ENCODE data around the gene CUL2. TPM values are rescaled to one million over a fixed set of nuclear protein-coding genes. Genes with fewer than 3 reads are reported as not detected.

The CUL2 gene
- total RNA-seq, 1 experiment from 2014 or later: 36.1 TPM

DNA sequence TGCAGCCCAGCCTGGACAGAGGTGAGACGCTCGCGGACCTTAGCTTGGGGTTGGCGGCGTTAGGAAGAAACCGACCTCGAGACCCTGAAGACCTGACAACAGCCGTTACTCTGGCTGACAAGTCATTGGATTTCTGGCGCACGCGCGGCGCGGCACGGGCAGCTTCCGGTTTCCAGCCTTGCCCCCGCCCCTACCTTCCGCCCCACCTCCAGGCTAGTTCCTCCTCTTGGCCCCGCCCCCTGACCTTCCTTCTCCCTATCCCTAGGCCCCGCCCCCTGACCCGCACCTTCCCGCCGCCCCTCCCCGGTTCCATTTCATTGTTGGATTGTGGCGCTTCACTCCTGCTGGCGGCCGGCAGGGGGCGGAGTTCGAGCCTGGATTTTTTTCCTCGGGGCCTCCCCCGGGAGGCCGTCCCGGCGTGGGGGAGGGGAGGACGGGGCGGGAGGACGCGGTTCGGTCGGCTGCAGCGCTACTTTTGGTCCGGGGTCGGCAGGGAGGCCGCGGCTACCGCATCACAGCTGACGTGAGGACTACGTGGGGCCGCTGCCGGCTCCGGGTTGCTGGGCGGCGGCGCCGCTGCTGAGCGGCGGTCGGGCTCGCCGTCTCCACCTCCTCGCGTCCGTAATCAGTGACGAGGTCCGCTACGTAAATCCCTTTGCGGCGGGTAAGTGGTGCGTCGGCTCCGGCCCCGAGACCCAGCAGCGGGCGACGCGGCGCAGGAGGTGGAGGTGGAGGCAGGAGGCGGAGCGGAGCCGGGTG, 36.6 kb upstream of the CUL2 start, which contains the start of gene CREM (continued):
- TF ChIP-seq POLR2A (IDR thresholded peaks at IDR 0.05; ENCODE audit: borderline replicate concordance, extremely low read depth, insufficient read depth, insufficient read length) (peak; percentile 84), YY1 (IDR thresholded peaks at IDR 0.05; ENCODE audit: extremely low read depth, insufficient replicate concordance, low read depth, low read length) (peak; percentile 66), POLR2AphosphoS5 (IDR thresholded peaks at IDR 0.05; ENCODE audit: low read depth, low read length) (peak; percentile 96), TCF7L2 (IDR thresholded peaks at IDR 0.05; ENCODE audit: borderline replicate concordance, extremely low read depth, insufficient read depth, insufficient read length) (peak; percentile 60)

DNA sequence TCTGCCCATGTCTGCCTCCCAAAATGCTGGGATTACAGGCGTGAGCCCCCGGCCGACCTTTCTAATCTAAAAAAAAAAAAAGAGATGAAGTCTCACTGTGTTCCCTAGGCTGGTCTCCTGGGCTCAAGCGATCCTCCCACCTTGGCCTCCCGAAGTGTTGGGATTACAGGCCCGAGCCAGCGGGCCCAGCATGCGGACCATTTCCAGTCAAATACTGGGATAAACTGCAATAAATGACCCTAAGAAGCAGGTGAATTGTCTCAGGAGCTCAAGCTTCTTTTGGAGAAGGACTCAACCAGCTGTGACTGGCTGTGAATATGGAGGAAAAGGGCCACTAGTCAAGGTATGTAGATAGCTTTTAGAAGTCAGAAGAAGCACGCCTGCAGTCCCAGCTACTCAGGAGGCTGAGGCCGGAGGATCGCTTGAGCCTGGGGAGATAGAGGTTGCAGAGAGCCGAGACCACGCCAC, 36.0 kb upstream of the CUL2 start:
- no peaks in the 10 kb centered on the region for H3K27me3 ChIP-seq (ENCODE audit: insufficient read depth, low read length)
- DNase-seq (ENCODE audit: low read depth, low spot score): no peak
- peaks cover 35% of the 10 kb centered on the region for H3K79me2 ChIP-seq (ENCODE audit: insufficient read depth, low read length)
- H3K4me3 ChIP-seq (replicated peaks in 1 of 2; ENCODE audit: low read depth in 1 of 2, low read length in 2 of 2): peak overlapping the region; percentile 56 to 92
- peak overlapping the region; percentile 67 for H3K9ac ChIP-seq (ENCODE audit: low read length)
- TF ChIP-seq ZFX (IDR thresholded peaks at IDR 0.05): peak; percentile 6; the same call in 1 of the 2 replicates
- TF ChIP-seq, protein P1, sequence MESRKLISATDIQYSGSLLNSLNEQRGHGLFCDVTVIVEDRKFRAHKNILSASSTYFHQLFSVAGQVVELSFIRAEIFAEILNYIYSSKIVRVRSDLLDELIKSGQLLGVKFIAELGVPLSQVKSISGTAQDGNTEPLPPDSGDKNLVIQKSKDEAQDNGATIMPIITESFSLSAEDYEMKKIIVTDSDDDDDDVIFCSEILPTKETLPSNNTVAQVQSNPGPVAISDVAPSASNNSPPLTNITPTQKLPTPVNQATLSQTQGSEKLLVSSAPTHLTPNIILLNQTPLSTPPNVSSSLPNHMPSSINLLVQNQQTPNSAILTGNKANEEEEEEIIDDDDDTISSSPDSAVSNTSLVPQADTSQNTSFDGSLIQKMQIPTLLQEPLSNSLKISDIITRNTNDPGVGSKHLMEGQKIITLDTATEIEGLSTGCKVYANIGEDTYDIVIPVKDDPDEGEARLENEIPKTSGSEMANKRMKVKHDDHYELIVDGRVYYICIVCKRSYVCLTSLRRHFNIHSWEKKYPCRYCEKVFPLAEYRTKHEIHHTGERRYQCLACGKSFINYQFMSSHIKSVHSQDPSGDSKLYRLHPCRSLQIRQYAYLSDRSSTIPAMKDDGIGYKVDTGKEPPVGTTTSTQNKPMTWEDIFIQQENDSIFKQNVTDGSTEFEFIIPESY (IDR thresholded peaks at IDR 0.05; ENCODE audit: extremely low read depth, insufficient replicate concordance, low read length): no peak
- POLR2A ChIA-PET: interaction anchor here (0.7 to 1.4 kb wide), 8 partner anchors 9 to 93 kb away, joined by 3 to 6 read pairs (median 3); no protein-coding TSS in a partner anchor
- no peaks in the 10 kb centered on the region for H3K9me3 ChIP-seq (ENCODE audit: control insufficient read depth in 1 of 2, insufficient read depth in 1 of 2, low read depth in 1 of 2, low read length in 2 of 2)
- TSS peak; percentile 88 for BruUV-seq (replicated peaks)
- peaks cover 3 to 21% of the 10 kb centered on the region in 2 experiments; a peak in 3 of 4 replicates for H3K4me1 ChIP-seq (ENCODE audit: control insufficient read depth in 1 of 2, insufficient read depth in 2 of 2, low read length in 2 of 2)
- H3K27ac ChIP-seq (ENCODE audit: low read depth, low read length): peak overlapping the region; percentile 60
- peak overlapping the region; percentile 90 for H3K4me2 ChIP-seq (ENCODE audit: low read length)
- RAD21 ChIA-PET (ENCODE audit: low non-redundant PET in 1 of 2, low total read pairs in 2 of 2, uncharacterized antibody in 2 of 2, unreplicated experiment in 2 of 2): interaction anchor here (0.6 to 1.2 kb wide), 3 partner anchors 70 to 145 kb away, joined by 5 to 9 read pairs (median 7); no protein-coding TSS in a partner anchor
- intact Hi-C loops (cut with micrococcal nuclease): loop anchor here (2.0 kb wide), 1 partner anchor 211 kb away; the partner anchor contains the start of gene CCNY
- H4K20me1 ChIP-seq (ENCODE audit: insufficient read depth): no peaks in the 10 kb centered on the region
- CTCF ChIA-PET: interaction anchor here (0.6 to 1.6 kb wide), 20 partner anchors 10 to 132 kb away, joined by 3 to 23 read pairs (median 4); no protein-coding TSS in a partner anchor
- H2AFZ ChIP-seq (ENCODE audit: low read depth, low read length, poor library complexity, severe bottlenecking): no peak overlapping the region
- H3K36me3 ChIP-seq (ENCODE audit: control insufficient read depth in 1 of 2, insufficient read depth in 2 of 2, low read length in 2 of 2): no peaks in the 10 kb centered on the region
- no peaks in the 10 kb centered on the region for H3K9me2 ChIP-seq (ENCODE audit: insufficient read depth)
- peak; percentile 15 for ATAC-seq

Measured in HCT116 (cell line).